Renal cortical epithelial cell (primary cell): Measurements from ENCODE around the gene SLC44A3. TPM values are rescaled to one million over a fixed set of nuclear protein-coding genes. Genes with fewer than 3 reads are reported as not detected.
A peak's percentile ranks its signal among the peaks of the same experiment; 100 is the strongest.

Experiments used
- DNase-seq: peaks from one replicate; pipeline ENCODE4 v3.0.0-alpha.2; 2011; ENCODE audit warnings: low read depth
- total RNA-seq: library from RNA; depleted of rRNA; stranded (reverse); fragments of >200 nt; gene quantifications from 2 replicates; pipeline ENCODE4 v1.2.3, GENCODE V29; 2014

Gene SLC44A3
- total RNA-seq, 1 donor from 2014 or later = 54.5 TPM

- no peak for DNase-seq
Measured at GRCh38 chr1:94934551-94934950, 114.4 kb downstream of the SLC44A3 start.

DNA sequence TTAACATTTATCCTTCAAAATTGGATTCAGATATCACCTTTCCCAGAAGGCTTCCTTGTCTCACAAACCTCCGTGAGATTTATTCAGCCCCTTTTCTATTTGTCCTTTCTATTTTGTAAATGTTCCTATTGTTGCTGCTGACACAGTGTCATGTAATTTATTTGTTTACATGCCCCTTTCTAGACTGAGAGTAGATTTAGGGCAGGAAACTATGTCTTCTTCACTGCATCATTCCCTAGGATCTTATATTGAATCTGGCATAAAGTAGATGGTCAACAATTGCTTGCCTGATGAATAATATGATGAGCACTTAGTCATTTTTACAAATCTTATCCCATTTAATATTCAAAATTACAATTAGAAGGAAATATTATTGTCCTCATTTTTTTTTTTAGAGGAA lies 114.9 kb downstream of the SLC44A3 start:
- no peak for DNase-seq

DNA sequence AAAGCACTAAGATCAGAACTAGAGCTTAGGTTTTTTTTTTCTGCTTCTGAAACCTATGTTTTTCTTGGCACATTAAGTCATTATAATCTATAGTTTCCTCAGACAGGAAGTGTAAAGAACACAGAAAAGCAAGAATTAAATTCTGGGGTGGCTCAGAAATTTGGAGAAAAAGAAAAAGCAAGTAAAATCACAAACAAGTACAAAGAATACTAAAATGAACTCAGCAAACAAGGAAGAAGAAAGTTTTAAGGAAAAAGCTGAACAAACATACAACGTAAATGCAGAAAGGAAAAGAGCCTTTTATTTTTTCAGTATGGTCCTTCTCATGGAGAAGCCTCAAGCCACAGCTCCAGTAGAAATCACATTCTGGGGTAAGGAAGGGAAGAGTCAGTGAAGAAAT lies 115.3 kb downstream of the SLC44A3 start:
- no peak for DNase-seq

GRCh38 chr1:94936861-94937620 lies 116.9 kb downstream of the SLC44A3 start:
- peak; percentile 63 for DNase-seq

DNA sequence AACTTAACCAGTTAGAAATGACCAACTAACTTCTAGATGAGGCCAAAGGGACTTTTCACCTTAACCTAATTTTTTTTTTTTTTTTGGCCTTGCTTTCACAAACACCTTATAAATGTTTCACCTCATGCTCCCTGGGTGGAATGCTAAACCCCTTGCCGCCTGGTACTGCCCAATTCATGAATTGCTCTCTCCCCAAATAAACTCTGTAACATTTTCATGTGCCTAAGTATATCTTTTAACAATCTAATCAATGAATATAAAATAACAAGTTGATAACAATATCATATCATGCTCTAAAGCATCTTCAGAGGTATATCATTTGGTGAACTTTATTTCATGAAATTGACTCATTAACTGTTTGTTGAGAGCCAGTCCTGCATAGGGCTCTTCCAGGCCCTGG lies 117.7 kb downstream of the SLC44A3 start:
- no peak for DNase-seq

GRCh38 chr1:94940738-94941137 lies 120.6 kb downstream of the SLC44A3 start:
- no peak for DNase-seq

DNA sequence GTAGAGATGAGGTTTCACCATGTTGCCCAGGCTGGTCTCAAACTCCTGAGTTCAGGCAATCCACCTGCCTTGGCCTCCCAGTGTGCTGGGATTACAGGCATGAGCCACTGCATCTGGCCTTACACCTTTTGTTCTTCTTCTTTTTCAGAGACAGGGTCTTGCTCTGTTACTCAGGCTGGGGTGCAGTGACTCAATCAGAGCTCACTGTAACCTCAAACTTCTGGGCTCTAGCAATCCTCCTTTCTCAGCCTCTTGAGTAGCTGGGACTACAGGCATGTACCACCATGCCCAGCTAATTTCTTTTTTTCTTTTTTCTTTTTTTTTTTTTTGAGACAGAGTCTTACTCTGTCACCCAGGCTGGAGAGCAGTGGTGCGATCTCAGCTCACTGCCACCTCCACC lies 121.3 kb downstream of the SLC44A3 start:
- DNase-seq = peak; percentile 49

- peak; percentile 98 for DNase-seq
Measured at GRCh38 chr1:94942171-94943128, 122.3 kb downstream of the SLC44A3 start.

Other genes with a start within 250 kb of the SLC44A3 start
- 636 and 714 TPM in 2 replicates for gene CNN3, start 106.8 kb downstream of the SLC44A3 start, total RNA-seq